Right ventricle myocardium superior (tissue), 1 donor: ENCODE results near the gene ABCC9. TPM values are rescaled to one million over a fixed set of nuclear protein-coding genes. Genes with fewer than 3 reads are reported as not detected.
A peak's percentile ranks its signal among the peaks of the same experiment; 100 is the strongest.

ENCODE experiments used
- ATAC-seq: fragments of 200-7000 bp; cut with Tn5 transposase; one replicate; pipeline ENCODE4 v1.9.1; 2020; ENCODE audit warnings: mild to moderate bottlenecking; ENCODE audit not compliant: poor library complexity
- DNase-seq: peaks from one replicate; pipeline ENCODE4 v3.0.0-alpha.2; 2020
- intact Hi-C: fragments of 100-400 bp; cut with DNase I; formaldehyde crosslinking; loops from one replicate; pipeline ENCODE4 v1.11.2; 2022
- total RNA-seq: library from RNA; stranded (reverse); fragmentation: NEBNext Ultra II Directional; extraction: Animal tissue kit (Norgen Biotek cat#: 25700); gene quantifications from one replicate; pipeline ENCODE4 v1.2.1, GENCODE V29; 2021
- donor health status: DM: no; HTN: yes; CAD: no; lungs with severe emphysema.

ABCC9 gene
- total RNA-seq, 1 donor from 2014 or later = 77.6 TPM

DNA sequence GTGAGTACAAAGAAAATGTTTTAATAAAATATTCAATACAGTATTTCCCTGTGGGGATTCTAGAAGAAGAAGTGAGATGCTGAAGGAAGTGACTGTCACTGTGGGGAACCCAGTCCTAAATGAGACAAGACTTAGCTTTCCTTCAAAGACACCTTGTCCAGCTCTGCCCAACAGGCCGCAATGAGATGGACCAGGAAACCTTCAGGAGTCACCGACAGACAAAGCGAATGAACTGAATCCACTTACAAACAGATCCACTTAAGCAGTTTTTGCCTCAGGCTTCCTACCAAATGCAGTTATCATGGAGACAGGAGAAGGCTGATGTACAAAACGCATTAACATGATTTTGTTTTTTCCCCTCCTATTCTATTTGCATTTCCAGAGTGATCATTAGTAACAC is 176.3 kb downstream of the ABCC9 start:
- ATAC-seq (peak; percentile 21), DNase-seq (no peak)
- intact Hi-C loops = loop anchor here (10.0 kb wide), 1 partner anchor 50 kb away; no protein-coding TSS in a partner anchor

DNA sequence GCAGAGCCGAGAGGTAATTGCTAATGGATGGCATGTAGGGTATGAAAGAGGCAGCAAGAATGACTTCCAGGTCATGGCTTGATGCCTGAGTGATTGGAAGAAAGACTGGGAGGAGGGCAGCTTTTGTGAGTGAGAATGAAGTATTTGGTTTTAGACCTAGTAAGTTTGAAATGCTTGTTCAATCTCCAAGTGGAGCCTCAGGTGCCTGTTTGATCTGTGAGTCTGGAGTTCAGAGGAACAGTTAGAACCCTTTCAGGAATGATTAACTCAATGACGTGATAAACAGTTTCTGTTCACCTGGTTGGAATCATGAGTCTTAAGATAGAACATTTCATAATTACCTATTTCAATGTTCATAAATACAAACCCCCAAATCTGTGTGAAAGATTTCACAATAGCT is 177.2 kb downstream of the ABCC9 start:
- DNase-seq (no peak), ATAC-seq (no peak)
- intact Hi-C loops = loop anchor here (10.0 kb wide), 1 partner anchor 49 kb away; no protein-coding TSS in a partner anchor

- no peak for ATAC-seq
- intact Hi-C loops = loop anchor here (10.0 kb wide), 1 partner anchor 49 kb away; no protein-coding TSS in a partner anchor
- DNase-seq = no peak
These were observed 177.7 kb downstream of the ABCC9 start for GRCh38 chr12:21763531-21763930.

DNA sequence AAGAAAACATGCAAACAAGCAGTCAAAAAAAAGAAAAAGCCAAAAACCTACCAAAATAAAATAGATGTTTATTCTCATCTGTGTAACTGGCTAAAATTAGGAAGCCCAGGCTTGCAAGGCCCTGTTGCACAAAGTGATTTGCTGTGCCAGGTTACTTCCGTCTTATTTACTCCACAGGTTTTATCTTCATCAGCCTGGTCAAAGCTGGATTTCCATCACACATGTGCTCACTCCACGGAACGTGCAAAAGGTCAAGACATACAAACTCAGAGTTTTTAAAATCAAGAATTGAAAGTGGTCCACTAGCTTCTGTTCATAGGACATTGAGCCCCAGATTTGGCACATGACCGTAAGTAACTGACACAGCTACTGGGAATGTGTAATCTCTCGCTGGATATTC is 181.5 kb downstream of the ABCC9 start:
- no peak for DNase-seq
- ATAC-seq = no peak
- intact Hi-C loops = loop anchor here (10.0 kb wide), 1 partner anchor 45 kb away; no protein-coding TSS in a partner anchor

GRCh38 chr12:21757735-21758134 is 183.5 kb downstream of the ABCC9 start:
- no peak for ATAC-seq
- no peak for DNase-seq
- intact Hi-C loops = no loop called here

DNA sequence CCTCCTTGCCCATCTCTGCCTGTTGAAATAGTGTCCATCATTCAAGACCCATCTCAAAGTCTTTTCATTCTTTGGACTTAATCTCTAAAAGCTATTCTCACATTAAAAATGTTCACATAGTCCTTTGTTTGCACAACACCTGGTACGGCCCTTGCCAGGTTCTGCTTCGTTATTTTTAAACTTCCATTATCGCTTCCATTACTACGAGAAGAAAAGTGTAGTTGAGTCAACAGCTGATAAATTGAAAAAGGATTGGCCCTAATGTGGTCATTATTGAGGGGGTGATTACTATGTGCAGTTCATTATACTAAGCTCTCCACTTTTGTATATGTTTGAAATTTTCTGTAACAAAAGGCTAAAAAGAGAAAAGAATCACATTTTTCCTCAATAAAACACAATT is 184.5 kb downstream of the ABCC9 start:
- intact Hi-C loops = no loop called here
- no peak for ATAC-seq
- DNase-seq = no peak

GRCh38 chr12:21751517-21751916 is 189.7 kb downstream of the ABCC9 start:
- intact Hi-C loops = no loop called here
- DNase-seq (no peak), ATAC-seq (peak; percentile 67)

Other genes with a start within 250 kb of the ABCC9 start
- 53.5 TPM for gene KCNJ8, start 166.7 kb downstream of the ABCC9 start, total RNA-seq
- gene CMAS, start 104.8 kb upstream of the ABCC9 start, total RNA-seq = 35.1 TPM